Spleen (tissue), 11 donors: Measurements from ENCODE around the gene ZNF207. TPM values are rescaled to one million over a fixed set of nuclear protein-coding genes. Genes with fewer than 3 reads are reported as not detected.

Experiments
- DNase-seq: peaks from one replicate; pipeline ENCODE4 v3.0.0-alpha.2; 2020
- H3K27ac ChIP-seq, 8 donors: fragments of 200-600 bp; sonication (generic) in 7 of 8; 1 replicate in 4 of 8; 2 replicates in 4 of 8; pipeline versions ENCODE4 v1.5.0 to v1.8.0; 2016 to 2021; ENCODE audit warnings: inconsistent platforms in 4 of 8, mild to moderate bottlenecking in 4 of 8, moderate library complexity in 1 of 8
- H3K27me3 ChIP-seq, 7 donors: fragments of 200-600 bp; sonication (generic) in 6 of 7; replicated peaks in 1 of 7; 1 replicate in 4 of 7; 2 replicates in 3 of 7; pipeline versions ENCODE4 v1.5.0 to v1.8.0; 2016 to 2021; ENCODE audit warnings: inconsistent platforms in 3 of 7, mild to moderate bottlenecking in 1 of 7
- H3K36me3 ChIP-seq, 6 donors: fragments of 200-600 bp; sonication (generic) in 5 of 6; 1 replicate in 4 of 6; 2 replicates in 2 of 6; pipeline versions ENCODE4 v1.5.0 to v1.8.0; 2016 to 2021; ENCODE audit warnings: inconsistent platforms in 2 of 6
- H3K4me1 ChIP-seq, 6 donors: fragments of 200-600 bp; sonication (generic) in 5 of 6; 1 replicate in 3 of 6; 2 replicates in 3 of 6; pipeline versions ENCODE4 v1.5.0 to v1.8.0; 2016 to 2021; ENCODE audit warnings: inconsistent platforms in 3 of 6
- H3K4me3 ChIP-seq, 8 donors: fragments of 200-600 bp; sonication (generic) in 7 of 8; 1 replicate in 4 of 8; 2 replicates in 4 of 8; pipeline versions ENCODE4 v1.5.0 to v1.8.0; 2016 to 2021; ENCODE audit warnings: inconsistent platforms in 4 of 8, mild to moderate bottlenecking in 4 of 8, moderate library complexity in 2 of 8
- H3K9me3 ChIP-seq, 8 donors: fragments of 200-600 bp; sonication (generic) in 7 of 8; 1 replicate in 4 of 8; 2 replicates in 4 of 8; pipeline versions ENCODE4 v1.5.0 to v1.8.0; 2016 to 2021; ENCODE audit warnings: inconsistent platforms in 4 of 8
- CTCF ChIP-seq, 11 experiments: fragments of 200-600 bp in 7 of 11; fragments of 450-650 bp in 4 of 11; sonication (generic) in 4 of 11; IDR thresholded peaks in 8 of 11; conservative IDR thresholded peaks in 3 of 11; 1 replicate in 7 of 11; 2 replicates in 4 of 11; pipeline versions ENCODE4 v1.4.0 to v1.8.0; 2016 to 2021; ENCODE audit warnings: antibody characterized with exemption in 11 of 11, inconsistent platforms in 4 of 11, mild to moderate bottlenecking in 1 of 11
- POLR2A ChIP-seq, 3 donors: fragments of 450-650 bp; IDR thresholded peaks; one replicate each; pipeline ENCODE4 v1.5.1; 2017; ENCODE audit warnings: antibody characterized with exemption in 3 of 3, mild to moderate bottlenecking in 1 of 3
- POLR2AphosphoS5 ChIP-seq, 3 donors: sonication (generic); formaldehyde crosslinking; IDR thresholded peaks; one replicate each; pipeline ENCODE4 v1.5.1; 2017; ENCODE audit warnings: antibody characterized with exemption in 3 of 3
- WGBS, 5 donors: extraction: QIAGEN DNeasy Blood & Tissue Kit in 3 of 5; methylation state at CpG; one replicate each; pipeline versions ENCODE4 v1.1.5 to v1.1.7; 2013 to 2018; 5-methylcytosine and 5-hydroxymethylcytosine counted together
- intact Hi-C: fragments of 100-400 bp; cut with DNase I; formaldehyde crosslinking; loops from one replicate; pipeline ENCODE4 v1.15.0; 2023; ENCODE audit warnings: low total_unique reads
- polyA plus RNA-seq, 3 donors: library from polyadenylated mRNA; stranded (reverse); fragments of 200-250 nt; gene quantifications; one replicate each; pipeline ENCODE4 v1.2.1, GENCODE V29; 2013
- total RNA-seq, 7 donors: library from RNA; depleted of rRNA in 3 of 7; stranded (reverse); fragments of >200 nt in 3 of 7; fragmentation: NEBNext Ultra II Directional in 4 of 7; extraction: Animal tissue kit (Norgen Biotek cat#: 25700) in 4 of 7; gene quantifications; one replicate each; pipeline versions ENCODE4 v1.1.0 to v1.2.1, GENCODE V29; 2016 to 2021
- donor health status: healthy with polysubstance abuse.
- donor health status: DM: no; HTN: no; CAD: no; lungs with moderate emphysema.
- donor health status: DM: no; HTN: no; CAD: no.
- donor health status: Bipolar disorder and iron deficiency.
- donor health status: healthy.
- donor health status: DM: no; HTN: no; CAD: no.
- donor health status: DM: yes; HTN: yes; CAD: no.

The ZNF207 gene
- total and polyA plus RNA-seq, 10 donors, result 38.9 to 300 (median 213) TPM

GRCh38 chr17:32333187-32333586 lies 16.8 kb upstream of the ZNF207 start:
- WGBS, 5 donors, result 95 to 99% (median 97%) methylated on average over 2 of the region's 2 CpGs
- H3K9me3 ChIP-seq, result no peaks in the 10 kb centered on the region
- TF ChIP-seq POLR2AphosphoS5 (IDR thresholded peaks at IDR 0.05), result no peak
- DNase-seq, result no peak
- intact Hi-C loops, result no loop called here
- peaks cover 0 to 28% (median 11%) of the 10 kb centered on the region in 6 donors for H3K4me1 ChIP-seq
- H3K27me3 ChIP-seq, result no peaks in the 10 kb centered on the region
- H3K36me3 ChIP-seq, result peaks cover 0 to 63% (median 31%) of the 10 kb centered on the region in 6 donors
- no peak overlapping the region for H3K27ac ChIP-seq
- no peak overlapping the region for H3K4me3 ChIP-seq

GRCh38 chr17:32335046-32335445 lies 14.9 kb upstream of the ZNF207 start:
- no peaks in the 10 kb centered on the region for H3K27me3 ChIP-seq
- H3K36me3 ChIP-seq, result peaks cover 0 to 80% (median 33%) of the 10 kb centered on the region in 6 donors
- H3K9me3 ChIP-seq, result no peaks in the 10 kb centered on the region
- H3K4me3 ChIP-seq, result no peak overlapping the region
- peaks cover 0 to 26% (median 11%) of the 10 kb centered on the region in 6 donors for H3K4me1 ChIP-seq
- no peak overlapping the region for H3K27ac ChIP-seq
- intact Hi-C loops, result no loop called here
- no peak for DNase-seq
- TF ChIP-seq CTCF (IDR thresholded peaks at IDR 0.05 in 8 of 11, conservative IDR thresholded peaks at IDR 0.05 in 3 of 11) (no peak), POLR2A (IDR thresholded peaks at IDR 0.05) (no peak), POLR2AphosphoS5 (IDR thresholded peaks at IDR 0.05) (no peak)

- H3K27ac ChIP-seq, result no peak overlapping the region
- H3K27me3 ChIP-seq, result no peaks in the 10 kb centered on the region
- H3K4me3 ChIP-seq, result no peak overlapping the region
- no peak for DNase-seq
- peaks cover 0 to 81% (median 33%) of the 10 kb centered on the region in 6 donors for H3K36me3 ChIP-seq
- WGBS, 5 donors, result 89 to 96% (median 91%) methylated on average over 4 of the region's 4 CpGs
- H3K9me3 ChIP-seq, result no peaks in the 10 kb centered on the region
- peaks cover 0 to 25% (median 6%) of the 10 kb centered on the region in 6 donors for H3K4me1 ChIP-seq
- TF ChIP-seq POLR2AphosphoS5 (IDR thresholded peaks at IDR 0.05), result no peak
- no peak for TF ChIP-seq CTCF (IDR thresholded peaks at IDR 0.05 in 8 of 11, conservative IDR thresholded peaks at IDR 0.05 in 3 of 11)
- TF ChIP-seq POLR2A (IDR thresholded peaks at IDR 0.05), result no peak
- intact Hi-C loops, result no loop called here
Observed at GRCh38 chr17:32335687-32336086, 14.3 kb upstream of the ZNF207 start.

DNA sequence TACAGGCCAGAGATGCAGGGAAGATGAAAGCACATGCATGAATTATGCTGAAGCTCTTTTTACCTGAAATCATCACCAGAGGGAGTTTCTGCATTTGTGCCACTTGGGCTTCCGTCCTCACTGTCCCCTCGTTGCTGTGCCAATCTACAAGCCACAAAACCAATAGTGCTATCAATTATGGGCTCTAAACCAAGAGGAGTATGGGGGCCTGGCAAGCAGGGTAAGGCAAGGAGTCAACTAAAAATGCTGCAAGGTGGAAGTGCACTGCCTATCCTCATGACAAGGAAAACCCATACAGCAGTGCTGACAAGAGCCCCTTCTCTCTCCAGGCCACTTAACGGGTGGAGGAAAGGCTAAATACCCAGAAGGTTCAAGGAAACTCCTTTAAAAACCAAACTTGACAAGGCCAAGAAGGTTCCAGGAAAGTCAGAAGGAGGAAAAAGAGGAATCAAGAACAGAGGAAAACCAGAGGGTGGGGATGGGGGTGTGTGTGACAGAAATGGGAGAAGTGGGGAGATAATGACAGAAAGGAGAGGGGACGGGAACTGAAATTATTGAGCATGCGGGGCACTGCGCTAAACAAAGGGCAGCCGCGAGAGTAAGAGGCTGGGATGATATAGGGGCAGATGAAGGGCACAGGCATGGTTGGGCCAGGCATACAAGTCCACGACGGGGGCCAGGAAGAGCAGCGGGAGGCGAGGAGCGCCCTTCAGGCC lies 8.7 kb upstream of the ZNF207 start:
- DNase-seq, result no peak
- TF ChIP-seq CTCF (IDR thresholded peaks at IDR 0.05 in 8 of 11, conservative IDR thresholded peaks at IDR 0.05 in 3 of 11) (peak in 2 of 11 experiments; percentile 10 to 11), POLR2A (IDR thresholded peaks at IDR 0.05) (no peak), POLR2AphosphoS5 (IDR thresholded peaks at IDR 0.05) (no peak)
- H3K4me3 ChIP-seq, result peak overlapping the region; percentile 48 to 81 (median 63)
- peaks cover 4 to 33% (median 20%) of the 10 kb centered on the region in 6 donors for H3K4me1 ChIP-seq
- 0 to 2% (median 1%) methylated on average over 13 of the region's 13 CpGs for WGBS, 5 donors
- peak overlapping the region; percentile 66 to 91 (median 85) for H3K27ac ChIP-seq
- no peaks in the 10 kb centered on the region for H3K27me3 ChIP-seq
- intact Hi-C loops, result no loop called here
- peaks cover 0 to 38% (median 15%) of the 10 kb centered on the region in 6 donors for H3K36me3 ChIP-seq
- no peaks in the 10 kb centered on the region for H3K9me3 ChIP-seq
